ENCODE measurements around the gene ZNF568.

- no peak for TF ChIP-seq CTCF (IDR thresholded peaks at IDR 0.05; ENCODE audit: low read depth, low read length)
- TF ChIP-seq EZH2phosphoT487 (IDR thresholded peaks at IDR 0.05; ENCODE audit: low read depth) = no peak
Measured at GRCh38 chr19:37007587-37008220, 91.6 kb downstream of the ZNF568 start.

All from OCI-LY3 (cell line).